Lower leg skin (tissue), 4 donors: ENCODE measurements around the gene DKK3. TPM values are rescaled to one million over a fixed set of nuclear protein-coding genes. Genes with fewer than 3 reads are reported as not detected.

Experiments
- DNase-seq, 2 donors: peaks; one replicate each; pipeline ENCODE4 v3.0.0-alpha.2; 2019; ENCODE audit warnings: low spot score in 2 of 2
- H3K4me3 ChIP-seq: fragments of 200-600 bp; sonication (generic); 2 replicates; pipeline ENCODE4 v1.5.1; 2017; ENCODE audit warnings: mild to moderate bottlenecking, low read depth; ENCODE audit not compliant: poor library complexity, severe bottlenecking
- CTCF ChIP-seq, 3 donors: fragments of 450-650 bp; IDR thresholded peaks; one replicate each; pipeline ENCODE4 v1.5.1; 2016; ENCODE audit warnings: antibody characterized with exemption in 3 of 3, mild to moderate bottlenecking in 3 of 3, moderate library complexity in 2 of 3
- POLR2A ChIP-seq, 2 donors: fragments of 450-650 bp; IDR thresholded peaks; one replicate each; pipeline ENCODE4 v1.6.1; 2016 to 2017; ENCODE audit warnings: antibody characterized with exemption in 2 of 2, mild to moderate bottlenecking in 1 of 2, moderate library complexity in 1 of 2
- WGBS, 2 donors: methylation state at CpG; one replicate each; pipeline ENCODE4 v1.1.5; 2018; 5-methylcytosine and 5-hydroxymethylcytosine counted together
- intact Hi-C: fragments of 100-400 bp; cut with DNase I; formaldehyde crosslinking; loops from one replicate; pipeline ENCODE4 v1.15.0; 2023; ENCODE audit warnings: low total_unique reads
- total RNA-seq, 4 donors: library from RNA; depleted of rRNA; stranded (reverse); fragments of >200 nt; gene quantifications; one replicate each; pipeline ENCODE4 v1.1.0, GENCODE V29; 2016

DKK3 gene
- total RNA-seq, 4 donors from 2014 or later = 78.5 to 175 (median 121) TPM

DNA sequence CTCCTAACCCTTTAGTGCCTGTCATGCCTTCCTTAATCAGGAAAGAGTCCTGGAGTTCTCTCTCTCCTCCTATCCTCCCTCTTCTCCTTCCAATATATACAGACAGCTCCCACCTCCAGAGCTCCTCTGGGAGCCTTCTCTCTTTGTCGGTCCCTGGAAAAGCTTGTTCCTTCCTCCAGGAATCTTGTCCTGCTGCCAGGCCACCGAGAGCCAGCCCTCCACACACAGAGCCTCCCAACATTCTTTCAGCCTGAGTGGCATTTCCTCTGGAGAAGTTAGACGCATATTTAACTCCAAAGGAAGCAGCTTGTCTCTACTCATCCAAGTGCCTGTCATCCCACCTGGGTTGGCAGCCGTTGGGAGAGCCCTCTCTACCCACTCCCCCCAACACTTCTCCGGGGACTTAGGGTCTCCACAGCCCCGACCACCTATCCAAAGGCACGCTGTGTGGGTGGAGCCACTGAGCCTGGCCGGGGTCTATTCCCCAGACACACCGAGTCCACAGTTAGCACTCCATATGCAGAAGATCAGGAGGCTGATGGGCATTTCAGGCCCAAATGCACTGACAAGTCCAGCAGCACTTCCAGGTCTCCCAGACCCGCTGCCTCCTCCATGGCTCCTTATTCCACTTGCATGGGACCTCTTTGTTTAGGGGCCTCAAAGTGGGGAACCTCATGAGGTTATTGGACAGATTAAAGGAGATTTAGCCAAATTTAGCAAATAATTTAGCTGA lies 31.1 kb downstream of the DKK3 start:
- 21 to 27% methylated on average over 10 of the region's 10 CpGs for WGBS, 2 donors
- TF ChIP-seq CTCF (IDR thresholded peaks at IDR 0.05) = no peak
- TF ChIP-seq POLR2A (IDR thresholded peaks at IDR 0.05) = no peak
- H3K4me3 ChIP-seq = no peak overlapping the region
- intact Hi-C loops = no loop called here
- DNase-seq = peak; percentile 63 to 94

DNA sequence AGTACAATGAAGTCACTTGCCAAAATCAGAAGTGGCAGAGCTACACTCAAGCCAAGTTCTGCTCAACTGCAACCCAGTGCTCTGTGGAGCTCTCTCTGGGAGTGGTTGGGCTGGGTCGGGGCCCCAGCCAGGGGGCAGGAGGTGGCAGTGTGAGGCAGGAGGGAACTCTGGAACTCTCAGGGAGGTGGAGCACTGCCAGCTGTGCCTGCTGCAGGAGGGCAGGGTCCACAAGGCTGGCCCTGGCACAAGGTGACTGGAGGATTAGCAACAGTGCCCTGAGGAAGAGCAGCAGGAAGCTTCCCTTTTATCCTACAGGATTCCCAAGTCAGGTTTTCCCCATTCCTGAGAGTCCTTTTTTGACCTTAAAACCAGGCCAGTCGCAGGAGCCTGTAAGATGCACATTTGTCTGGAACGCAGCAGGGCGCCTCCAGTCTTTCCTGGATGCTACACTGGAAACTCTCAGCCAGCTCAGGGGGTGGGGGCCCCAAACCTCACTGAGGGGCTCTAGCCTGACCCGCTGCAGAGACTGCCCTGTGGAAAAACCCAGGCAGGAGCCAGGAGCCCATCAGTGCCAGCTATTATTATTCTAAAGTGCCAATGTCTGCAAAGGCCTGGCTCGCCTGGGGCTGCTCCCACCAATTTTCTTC lies 31.8 kb downstream of the DKK3 start:
- peak in 1 of 2 donors; percentile 80 for DNase-seq
- TF ChIP-seq CTCF (IDR thresholded peaks at IDR 0.05) (no peak), POLR2A (IDR thresholded peaks at IDR 0.05) (no peak)
- 35 to 37% methylated on average over 6 of the region's 6 CpGs for WGBS, 2 donors
- H3K4me3 ChIP-seq = no peak overlapping the region
- intact Hi-C loops = no loop called here

- 66 to 69% methylated on average over 11 of the region's 11 CpGs for WGBS, 2 donors
- no peak overlapping the region for H3K4me3 ChIP-seq
- DNase-seq = peak in 1 of 2 donors; percentile 72
- intact Hi-C loops = no loop called here
- TF ChIP-seq POLR2A (IDR thresholded peaks at IDR 0.05) = no peak
- TF ChIP-seq CTCF (IDR thresholded peaks at IDR 0.05) = no peak
These were observed 33.0 kb downstream of the DKK3 start for GRCh38 chr11:11975201-11976092.

DNA sequence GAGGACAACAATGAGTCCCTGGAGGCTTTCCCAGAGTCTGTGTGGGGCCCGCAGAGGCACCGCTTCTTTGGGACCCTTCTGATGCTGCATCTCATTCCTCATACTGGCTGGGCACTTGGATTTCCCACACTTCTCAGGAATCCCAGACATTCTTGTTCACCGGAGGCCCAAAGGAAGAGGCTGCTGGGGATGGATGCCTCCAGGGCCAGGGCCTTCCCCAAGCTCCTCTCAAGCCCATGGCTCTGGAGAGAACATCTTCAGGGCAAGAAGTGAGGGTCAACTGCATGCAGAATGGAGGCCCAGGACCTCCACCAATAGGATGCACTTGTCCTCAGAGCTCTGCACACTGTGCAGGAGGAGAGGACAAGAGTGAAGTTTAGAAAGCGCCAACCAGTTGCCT lies 34.6 kb downstream of the DKK3 start:
- 62 to 68% methylated on average over 4 of the region's 4 CpGs for WGBS, 2 donors
- intact Hi-C loops = no loop called here
- TF ChIP-seq CTCF (IDR thresholded peaks at IDR 0.05) (no peak), POLR2A (IDR thresholded peaks at IDR 0.05) (no peak)
- H3K4me3 ChIP-seq = no peak overlapping the region
- no peak for DNase-seq

GRCh38 chr11:11973361-11973800 lies 35.0 kb downstream of the DKK3 start:
- intact Hi-C loops = no loop called here
- TF ChIP-seq CTCF (IDR thresholded peaks at IDR 0.05) = no peak
- TF ChIP-seq POLR2A (IDR thresholded peaks at IDR 0.05) = no peak
- no peak overlapping the region for H3K4me3 ChIP-seq
- DNase-seq = peak; percentile 53 to 91
- WGBS, 2 donors = 34 to 50% methylated on average over 8 of the region's 8 CpGs
